A172 (cell line): ENCODE data around the gene ATXN1. TPM values are rescaled to one million over a fixed set of nuclear protein-coding genes. Genes with fewer than 3 reads are reported as not detected.

ENCODE experiments used
- DNase-seq: peaks from one replicate; pipeline ENCODE4 v3.0.0-alpha.2; 2015; ENCODE audit warnings: low spot score
- total RNA-seq: library from RNA; depleted of rRNA; stranded (reverse); fragments of >200 nt; shearing (Covaris generic); gene quantifications from 2 replicates; pipeline ENCODE4 v1.2.3, GENCODE V29; 2014

The ATXN1 gene
- total RNA-seq, 1 experiment from 2014 or later = 12.4 TPM

GRCh38 chr6:16256781-16257180 lies 504.5 kb downstream of the ATXN1 start:
- no peak for DNase-seq

DNA sequence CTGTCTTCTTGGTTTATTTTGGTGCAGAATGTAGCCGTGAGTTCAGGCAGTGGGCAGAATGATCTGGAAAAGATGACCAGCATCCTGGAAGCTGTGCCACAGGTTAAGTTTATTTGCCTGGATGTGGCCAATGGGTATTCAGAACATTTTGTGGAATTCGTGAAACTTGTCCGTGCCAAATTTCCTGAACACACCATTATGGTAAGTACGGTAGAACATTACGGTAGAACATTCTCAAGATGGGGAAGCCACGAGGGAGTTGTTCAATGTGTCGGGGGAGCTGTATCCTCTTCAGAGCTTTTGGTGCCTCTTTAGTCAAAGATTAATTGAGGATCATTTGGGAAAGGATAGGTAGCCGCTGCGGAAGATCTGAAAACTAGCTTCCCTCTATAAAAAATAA lies 506.7 kb downstream of the ATXN1 start:
- DNase-seq = no peak

- no peak for DNase-seq
These were observed 507.7 kb downstream of the ATXN1 start for GRCh38 chr6:16253399-16254144.

DNA sequence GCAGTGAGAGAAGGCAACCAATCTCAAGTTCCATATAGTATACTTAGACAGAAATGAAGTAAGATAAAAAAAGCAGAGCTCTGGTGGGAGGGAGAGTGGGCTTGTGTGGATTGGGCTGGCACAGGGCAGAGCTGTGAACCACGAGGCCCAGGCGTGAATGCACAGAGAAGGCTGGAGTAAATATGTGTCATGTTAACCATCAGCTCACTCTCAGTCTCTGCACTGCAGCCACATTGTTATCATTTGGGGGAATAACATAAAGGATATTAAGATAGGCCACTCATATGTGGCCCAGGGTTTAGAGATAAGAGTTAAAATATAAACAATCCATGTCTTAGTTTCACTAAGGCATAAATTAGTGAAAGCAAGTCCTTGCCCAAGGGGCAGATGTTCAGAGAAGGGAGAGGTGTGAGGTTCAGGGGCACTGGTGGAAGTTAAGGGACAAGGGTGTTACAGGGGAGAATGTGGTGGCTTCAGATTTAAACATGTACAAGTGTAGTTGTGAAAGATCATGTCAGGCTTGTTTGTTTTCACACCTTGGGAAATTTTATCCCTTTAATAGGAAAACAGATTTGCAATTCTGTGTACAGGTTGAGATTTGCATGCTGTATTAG lies 508.5 kb downstream of the ATXN1 start:
- DNase-seq = no peak

DNA sequence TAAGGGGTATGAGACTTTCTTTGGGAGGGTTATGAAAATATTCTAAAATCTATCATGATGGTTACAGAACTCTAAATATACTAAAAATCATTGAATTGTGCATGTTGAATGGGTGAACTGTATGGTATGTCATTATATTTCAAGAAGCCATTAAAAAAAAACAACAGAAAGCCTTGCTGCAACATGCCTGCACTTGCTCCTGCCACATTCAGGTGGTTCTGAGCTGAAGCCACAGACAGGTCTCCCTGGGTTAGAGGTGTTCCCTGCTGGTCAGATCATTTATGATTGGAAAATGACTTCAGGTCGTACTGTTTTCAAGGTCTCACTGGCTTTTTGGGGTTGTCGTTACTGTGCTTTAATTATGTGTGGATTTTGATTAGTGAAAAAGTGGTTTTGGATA lies 509.6 kb downstream of the ATXN1 start:
- no peak for DNase-seq

GRCh38 chr6:16249971-16250370 lies 511.3 kb downstream of the ATXN1 start:
- DNase-seq = no peak
